CD14-positive monocyte (primary cell): Measurements from ENCODE around the gene WAC. TPM values are rescaled to one million over a fixed set of nuclear protein-coding genes. Genes with fewer than 3 reads are reported as not detected.

Source experiments
- DNase-seq, 3 donors: peaks; one replicate each; pipeline ENCODE4 v3.0.0-alpha.2; 2011 to 2022
- H2AFZ ChIP-seq: 2 replicates; pipeline ENCODE4 v1.6.0; 2012; ENCODE audit warnings: mild to moderate bottlenecking, low read depth, low read length, inconsistent platforms; ENCODE audit not compliant: insufficient read depth, poor library complexity, severe bottlenecking
- H3K27ac ChIP-seq, 2 donors: 1 replicate in 1 of 2; 2 replicates in 1 of 2; pipeline ENCODE4 v1.5.1; 2012 to 2013; ENCODE audit warnings: low read length in 2 of 2, control low read depth in 1 of 2, inconsistent platforms in 1 of 2, low read depth in 1 of 2, mild to moderate bottlenecking in 1 of 2
- H3K27me3 ChIP-seq, 2 donors: one replicate each; pipeline versions ENCODE4 v1.6.0 to v1.6.1; 2011 to 2013; ENCODE audit warnings: low read length in 2 of 2; ENCODE audit not compliant: control insufficient read depth in 2 of 2, insufficient read depth in 2 of 2
- H3K36me3 ChIP-seq, 2 donors: replicated peaks in 1 of 2; 1 replicate in 1 of 2; 2 replicates in 1 of 2; pipeline versions ENCODE4 v1.5.1 to v1.6.1; 2012 to 2013; ENCODE audit warnings: low read length in 2 of 2, control low read depth in 1 of 2, inconsistent platforms in 1 of 2, mild to moderate bottlenecking in 1 of 2; ENCODE audit not compliant: insufficient read depth in 2 of 2, control insufficient read depth in 1 of 2
- H3K4me1 ChIP-seq, 2 donors: 1 replicate in 1 of 2; 2 replicates in 1 of 2; pipeline versions ENCODE4 v1.5.1 to v1.6.1; 2012 to 2013; ENCODE audit warnings: low read length in 2 of 2, control low read depth in 1 of 2, inconsistent platforms in 1 of 2, mild to moderate bottlenecking in 1 of 2, moderate library complexity in 1 of 2; ENCODE audit not compliant: insufficient read depth in 2 of 2, control insufficient read depth in 1 of 2
- H3K4me2 ChIP-seq: replicated peaks from 2 replicates; pipeline ENCODE3; 2012; ENCODE audit warnings: low read length, moderate library complexity, mild to moderate bottlenecking; ENCODE audit not compliant: poor library complexity, severe bottlenecking; ENCODE audit errors: extremely low read depth
- H3K4me3 ChIP-seq, 3 experiments: fragments of 200-600 bp in 1 of 3; sonication (generic) in 1 of 3; replicated peaks in 1 of 3; 1 replicate in 2 of 3; 2 replicates in 1 of 3; pipeline ENCODE4 v1.5.1; 2011 to 2013; ENCODE audit warnings: low read length in 3 of 3, mild to moderate bottlenecking in 3 of 3, control low read depth in 2 of 3, low read depth in 2 of 3, inconsistent platforms in 1 of 3, moderate library complexity in 1 of 3
- H3K79me2 ChIP-seq: 2 replicates; pipeline ENCODE4 v1.6.0; 2012; ENCODE audit warnings: mild to moderate bottlenecking, control low read depth, inconsistent platforms, low read length, moderate library complexity; ENCODE audit not compliant: insufficient read depth
- H3K9ac ChIP-seq: 2 replicates; pipeline ENCODE4 v1.6.0; 2017; ENCODE audit warnings: low read length, mild to moderate bottlenecking; ENCODE audit not compliant: insufficient read depth, poor library complexity, severe bottlenecking
- H3K9me3 ChIP-seq, 2 donors: replicated peaks in 1 of 2; 1 replicate in 1 of 2; 2 replicates in 1 of 2; pipeline versions ENCODE4 v1.5.1 to v1.6.1; 2012 to 2013; ENCODE audit warnings: low read length in 2 of 2, control low read depth in 1 of 2; ENCODE audit not compliant: control insufficient read depth in 1 of 2, insufficient read depth in 1 of 2
- H4K20me1 ChIP-seq: 2 replicates; pipeline ENCODE4 v1.6.0; 2012; ENCODE audit warnings: mild to moderate bottlenecking, low read length, control low read depth, moderate library complexity; ENCODE audit not compliant: insufficient read depth
- H3K27ac Mint-ChIP-seq, 7 donors: one replicate each; pipeline ENCODE4 v1.8.0; 2020; ENCODE audit warnings: mild to moderate bottlenecking in 7 of 7, mixed read lengths in 7 of 7, moderate library complexity in 6 of 7, inconsistent platforms in 2 of 7
- H3K27me3 Mint-ChIP-seq, 3 donors: one replicate each; pipeline ENCODE4 v1.8.0; 2021 to 2022; ENCODE audit warnings: low read depth in 3 of 3, mild to moderate bottlenecking in 3 of 3, mixed read lengths in 3 of 3, moderate library complexity in 3 of 3, inconsistent platforms in 1 of 3
- H3K36me3 Mint-ChIP-seq, 2 donors: one replicate each; pipeline ENCODE4 v1.8.0; 2020; ENCODE audit warnings: mixed read lengths in 2 of 2, inconsistent platforms in 1 of 2, mild to moderate bottlenecking in 1 of 2
- H3K4me1 Mint-ChIP-seq: one replicate; pipeline ENCODE4 v1.8.0; 2020; ENCODE audit warnings: mild to moderate bottlenecking, mixed read lengths
- H3K4me3 Mint-ChIP-seq, 2 donors: one replicate each; pipeline ENCODE4 v1.8.0; 2020; ENCODE audit warnings: mild to moderate bottlenecking in 2 of 2, mixed read lengths in 2 of 2, moderate library complexity in 1 of 2
- H3K9me3 Mint-ChIP-seq, 7 donors: one replicate each; pipeline ENCODE4 v1.8.0; 2020 to 2022; ENCODE audit warnings: mixed read lengths in 7 of 7, mild to moderate bottlenecking in 6 of 7, moderate library complexity in 6 of 7, inconsistent platforms in 2 of 7
- WGBS: methylation state at CpG from one replicate; pipeline ENCODE4 v1.1.5; 2013; ENCODE audit warnings: missing lambda C conversion rate; ENCODE audit not compliant: insufficient coverage; 5-methylcytosine and 5-hydroxymethylcytosine counted together
- intact Hi-C, 2 donors: fragments of 100-400 bp; cut with micrococcal nuclease; formaldehyde crosslinking; loops; one replicate each; pipeline versions ENCODE4 v1.15.0 to v1.15.1; 2023
- polyA plus RNA-seq, 3 donors: library from polyadenylated mRNA; depleted of rRNA in 1 of 3; unstranded in 2 of 3; stranded (reverse) in 1 of 3; fragments of 300-500 nt in 2 of 3; fragments of >200 nt in 1 of 3; fragmentation: Illumina TruSeq in 2 of 3; gene quantifications; 1 replicate in 2 of 3; 2 replicates in 1 of 3; pipeline ENCODE4 v1.2.3, GENCODE V29; 2012 to 2021
- TF ChIP-seq, protein P1 (sequence below): fragments of 200-600 bp; IDR thresholded peaks from one replicate; pipeline ENCODE4 v1.8.0; 2022; ENCODE audit warnings: antibody characterized with exemption, mild to moderate bottlenecking

Gene WAC
- polyA plus RNA-seq, 3 donors = 46.7 to 80.8 (median 67.9) TPM

DNA sequence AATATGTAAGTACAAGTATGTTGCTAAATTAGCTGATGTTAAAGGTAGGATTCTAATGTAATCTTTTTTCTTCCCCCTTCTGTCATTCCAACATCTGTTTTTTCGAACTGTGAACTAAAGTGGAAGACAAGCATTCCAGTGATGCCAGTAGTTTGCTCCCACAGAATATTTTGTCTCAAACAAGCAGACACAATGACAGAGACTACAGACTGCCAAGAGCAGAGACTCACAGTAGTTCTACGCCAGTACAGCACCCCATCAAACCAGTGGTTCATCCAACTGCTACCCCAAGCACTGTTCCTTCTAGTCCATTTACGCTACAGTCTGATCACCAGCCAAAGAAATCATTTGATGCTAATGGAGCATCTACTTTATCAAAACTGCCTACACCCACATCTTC, 62.7 kb downstream of the WAC start:
- no peak overlapping the region for H3K4me3 ChIP-seq
- peaks cover 2 to 9% of the 10 kb centered on the region in 2 donors for H3K4me1 ChIP-seq
- H3K79me2 ChIP-seq = peaks cover 100% of the 10 kb centered on the region
- DNase-seq = no peak
- peaks cover 100% of the 10 kb centered on the region for H4K20me1 ChIP-seq
- H3K27me3 ChIP-seq = no peaks in the 10 kb centered on the region
- Mint-ChIP-seq H3K4me3 (no peak overlapping the region), H3K4me1 (peaks cover 12% of the 10 kb centered on the region), H3K27me3 (no peaks in the 10 kb centered on the region), H3K36me3 (peaks cover 64 to 66% of the 10 kb centered on the region in 2 donors), H3K27ac (peak overlapping the region in 1 of 7 donors; percentile 39), H3K9me3 (peaks cover 0 to 2% (median 0%) of the 10 kb centered on the region in 7 donors)
- H3K27ac ChIP-seq = no peak overlapping the region
- TF ChIP-seq, protein P1, sequence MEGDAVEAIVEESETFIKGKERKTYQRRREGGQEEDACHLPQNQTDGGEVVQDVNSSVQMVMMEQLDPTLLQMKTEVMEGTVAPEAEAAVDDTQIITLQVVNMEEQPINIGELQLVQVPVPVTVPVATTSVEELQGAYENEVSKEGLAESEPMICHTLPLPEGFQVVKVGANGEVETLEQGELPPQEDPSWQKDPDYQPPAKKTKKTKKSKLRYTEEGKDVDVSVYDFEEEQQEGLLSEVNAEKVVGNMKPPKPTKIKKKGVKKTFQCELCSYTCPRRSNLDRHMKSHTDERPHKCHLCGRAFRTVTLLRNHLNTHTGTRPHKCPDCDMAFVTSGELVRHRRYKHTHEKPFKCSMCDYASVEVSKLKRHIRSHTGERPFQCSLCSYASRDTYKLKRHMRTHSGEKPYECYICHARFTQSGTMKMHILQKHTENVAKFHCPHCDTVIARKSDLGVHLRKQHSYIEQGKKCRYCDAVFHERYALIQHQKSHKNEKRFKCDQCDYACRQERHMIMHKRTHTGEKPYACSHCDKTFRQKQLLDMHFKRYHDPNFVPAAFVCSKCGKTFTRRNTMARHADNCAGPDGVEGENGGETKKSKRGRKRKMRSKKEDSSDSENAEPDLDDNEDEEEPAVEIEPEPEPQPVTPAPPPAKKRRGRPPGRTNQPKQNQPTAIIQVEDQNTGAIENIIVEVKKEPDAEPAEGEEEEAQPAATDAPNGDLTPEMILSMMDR = no peak
- no peak overlapping the region for H3K9ac ChIP-seq
- H3K36me3 ChIP-seq = peaks cover 76 to 96% of the 10 kb centered on the region in 2 donors
- 100% methylated on average over 1 of the region's 3 CpGs for WGBS
- no peaks in the 10 kb centered on the region for H3K9me3 ChIP-seq
- H3K4me2 ChIP-seq = no peak overlapping the region
- intact Hi-C loops = no loop called here
- no peak overlapping the region for H2AFZ ChIP-seq

DNA sequence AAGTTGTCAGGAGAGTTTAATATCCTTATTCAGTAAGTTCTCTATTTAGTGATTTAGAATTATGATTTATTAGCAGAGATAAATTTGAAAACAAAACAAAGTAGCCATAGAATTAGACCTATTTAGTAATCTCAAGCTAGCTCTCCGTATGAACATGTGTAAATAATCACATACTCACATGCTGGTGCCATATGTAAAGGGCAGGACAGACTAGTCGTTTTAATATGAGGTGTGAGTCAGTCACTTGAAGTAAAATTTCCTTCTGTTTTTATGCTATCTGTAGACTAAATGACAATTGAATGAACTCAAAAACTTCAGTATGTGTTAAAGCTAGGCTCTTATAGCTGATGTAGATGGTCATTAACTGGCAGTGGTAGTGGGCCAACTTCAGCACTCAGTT, 67.1 kb downstream of the WAC start:
- H3K9me3 Mint-ChIP-seq = no peaks in the 10 kb centered on the region
- DNase-seq = no peak
- H3K79me2 ChIP-seq = peaks cover 96% of the 10 kb centered on the region
- H3K4me3 Mint-ChIP-seq = no peak overlapping the region
- H3K4me1 ChIP-seq = no peaks in the 10 kb centered on the region
- peaks cover 97% of the 10 kb centered on the region for H4K20me1 ChIP-seq
- no peaks in the 10 kb centered on the region for H3K9me3 ChIP-seq
- H3K36me3 Mint-ChIP-seq = peaks cover 54 to 55% of the 10 kb centered on the region in 2 donors
- no peak overlapping the region for H3K9ac ChIP-seq
- H3K4me1 Mint-ChIP-seq = no peaks in the 10 kb centered on the region
- H3K27ac Mint-ChIP-seq = no peak overlapping the region
- no peaks in the 10 kb centered on the region for H3K27me3 ChIP-seq
- H3K27me3 Mint-ChIP-seq = peaks cover 0 to 1% (median 0%) of the 10 kb centered on the region in 3 donors
- TF ChIP-seq, protein P1 = no peak
- no peak overlapping the region for H2AFZ ChIP-seq
- intact Hi-C loops = no loop called here
- no peak overlapping the region for H3K27ac ChIP-seq
- H3K4me2 ChIP-seq = no peak overlapping the region
- peaks cover 63 to 92% of the 10 kb centered on the region in 2 donors for H3K36me3 ChIP-seq
- no CpG with 5 or more reads among the region's 2 CpGs for WGBS
- H3K4me3 ChIP-seq = no peak overlapping the region
